Kidney (tissue), 14 donors: ENCODE results near the gene LDAH. TPM values are rescaled to one million over a fixed set of nuclear protein-coding genes. Genes with fewer than 3 reads are reported as not detected.
A peak's percentile ranks its signal among the peaks of the same experiment; 100 is the strongest.

Experiments used
- DNase-seq, 5 donors: peaks; one replicate each; pipeline ENCODE4 v3.0.0-alpha.2; 2013 to 2020
- FAIRE-seq: peaks from 2 replicates; lab custom pipeline; 2012; peaks lifted over from hg19 to GRCh38; lab: Jason Lieb, UNC
- H3K27ac ChIP-seq, 2 donors: one replicate each; pipeline ENCODE4 v1.7.0; 2013; ENCODE audit warnings: low read depth in 2 of 2, low read length in 2 of 2, inconsistent platforms in 1 of 2
- H3K27me3 ChIP-seq: one replicate; pipeline ENCODE4 v1.7.1; 2013; ENCODE audit warnings: low read length, inconsistent platforms; ENCODE audit not compliant: control insufficient read depth, insufficient read depth
- H3K36me3 ChIP-seq, 3 donors: one replicate each; pipeline versions ENCODE4 v1.7.0 to v1.7.1; 2013; ENCODE audit warnings: low read length in 3 of 3, control low read depth in 1 of 3, inconsistent platforms in 1 of 3; ENCODE audit not compliant: insufficient read depth in 3 of 3, control insufficient read depth in 2 of 3
- H3K4me1 ChIP-seq, 3 donors: one replicate each; pipeline versions ENCODE4 v1.7.0 to v1.7.1; 2013; ENCODE audit warnings: low read length in 3 of 3, inconsistent platforms in 1 of 3, low read depth in 1 of 3; ENCODE audit not compliant: control insufficient read depth in 2 of 3, insufficient read depth in 2 of 3
- H3K4me3 ChIP-seq, 3 donors: one replicate each; pipeline versions ENCODE4 v1.7.0 to v1.8.1; 2013; ENCODE audit warnings: low read length in 3 of 3, control low read depth in 1 of 3, inconsistent platforms in 1 of 3
- H3K9ac ChIP-seq, 3 donors: one replicate each; pipeline versions ENCODE4 v1.7.0 to v1.7.1; 2013; ENCODE audit warnings: low read length in 3 of 3, control low read depth in 1 of 3, inconsistent platforms in 1 of 3
- H3K9me3 ChIP-seq, 3 donors: one replicate each; pipeline versions ENCODE4 v1.7.0 to v1.7.1; 2013; ENCODE audit warnings: low read length in 3 of 3, control low read depth in 1 of 3, inconsistent platforms in 1 of 3; ENCODE audit not compliant: control insufficient read depth in 2 of 3, insufficient read depth in 1 of 3
- intact Hi-C: fragments of 100-400 bp; cut with DNase I; formaldehyde crosslinking; loops from one replicate; pipeline ENCODE4 v1.11.1; 2022
- polyA plus RNA-seq: library from polyadenylated mRNA; stranded (reverse); fragments of 350-450 nt; fragmentation: Illumina TruSeq; extraction: RNeasy Lipid Tissue Mini Kit (QIAGEN cat#74804); gene quantifications from one replicate; pipeline ENCODE4 v1.2.3, GENCODE V29; 2014; ENCODE audit warnings: low read depth, low replicate concordance; ENCODE audit not compliant: insufficient read depth
- total RNA-seq: library from RNA; stranded (reverse); fragmentation: NEBNext Ultra II Directional; extraction: Animal tissue kit (Norgen Biotek cat#: 25700); gene quantifications from one replicate; pipeline ENCODE4 v1.2.1, GENCODE V29; 2021
- TF ChIP-seq, protein P1 (sequence below): IDR thresholded peaks from 3 replicates; pipeline ENCODE4 v1.5.1; 2012; ENCODE audit warnings: mild to moderate bottlenecking, moderate library complexity, borderline replicate concordance; ENCODE audit not compliant: insufficient read depth; ENCODE audit errors: extremely low read depth
- donor health status: control.
- donor health status: control.
- donor health status: control.
- donor health status: control.
- donor health status: control.
- donor health status: DM: yes; HTN: yes; CAD: no.
- donor health status: Normal renal cell carcinoma (clear cell type).

LDAH gene
- total and polyA plus RNA-seq, 2 donors from 2014 or later: 15.5 to 20.4 TPM

DNA sequence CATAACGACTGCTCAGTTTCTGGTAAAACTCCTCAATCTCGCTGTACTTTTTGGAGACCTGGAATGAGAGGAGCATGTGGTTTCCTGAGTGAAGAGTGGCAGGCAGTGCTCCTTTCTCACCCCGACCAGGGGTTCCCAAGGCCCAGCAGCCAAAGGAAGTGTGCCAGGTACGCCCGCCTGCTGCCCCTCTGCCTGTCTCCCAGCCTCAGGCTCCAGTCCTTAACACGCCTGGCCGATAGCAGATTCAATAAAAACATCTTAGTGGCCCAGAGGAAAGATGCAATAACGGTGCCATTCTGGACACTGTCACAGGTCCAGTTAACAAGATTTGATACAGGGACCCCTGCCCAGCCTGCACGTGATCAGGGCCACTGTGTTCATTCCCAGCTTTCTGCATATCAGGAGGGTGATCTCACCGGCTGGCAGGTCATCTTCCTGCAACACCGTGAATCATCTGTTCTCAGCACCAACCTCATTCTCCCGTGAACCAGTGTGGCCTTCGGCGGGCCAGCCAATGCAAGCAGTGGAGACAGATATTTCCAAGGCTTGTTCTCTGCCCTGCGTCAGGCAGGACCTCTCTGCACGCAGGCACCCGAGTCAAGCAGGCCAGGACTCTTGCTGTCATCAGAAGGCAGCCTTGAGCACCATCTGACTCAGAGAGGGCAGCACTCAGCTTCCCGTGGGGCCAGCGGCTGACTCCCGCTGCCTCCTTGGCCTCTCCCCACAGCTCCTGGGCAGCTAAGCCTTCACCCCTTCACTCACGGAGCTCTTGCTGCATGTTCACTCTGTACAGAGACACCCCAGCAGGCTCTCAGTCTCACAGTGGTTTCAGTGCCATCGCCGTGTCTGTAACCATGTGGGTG is 181.5 kb downstream of the LDAH start:
- intact Hi-C loops: no loop called here
- Histone ChIP-seq H3K9me3 (no peaks in the 10 kb centered on the region), H3K27ac (peak overlapping the region in 1 of 2 donors; percentile 22), H3K27me3 (no peaks in the 10 kb centered on the region), H3K9ac (no peak overlapping the region), H3K36me3 (peaks cover 0 to 31% (median 12%) of the 10 kb centered on the region in 3 donors), H3K4me3 (no peak overlapping the region), H3K4me1 (peaks cover 0 to 9% (median under 1%) of the 10 kb centered on the region in 3 donors)
- TF ChIP-seq, protein P1, sequence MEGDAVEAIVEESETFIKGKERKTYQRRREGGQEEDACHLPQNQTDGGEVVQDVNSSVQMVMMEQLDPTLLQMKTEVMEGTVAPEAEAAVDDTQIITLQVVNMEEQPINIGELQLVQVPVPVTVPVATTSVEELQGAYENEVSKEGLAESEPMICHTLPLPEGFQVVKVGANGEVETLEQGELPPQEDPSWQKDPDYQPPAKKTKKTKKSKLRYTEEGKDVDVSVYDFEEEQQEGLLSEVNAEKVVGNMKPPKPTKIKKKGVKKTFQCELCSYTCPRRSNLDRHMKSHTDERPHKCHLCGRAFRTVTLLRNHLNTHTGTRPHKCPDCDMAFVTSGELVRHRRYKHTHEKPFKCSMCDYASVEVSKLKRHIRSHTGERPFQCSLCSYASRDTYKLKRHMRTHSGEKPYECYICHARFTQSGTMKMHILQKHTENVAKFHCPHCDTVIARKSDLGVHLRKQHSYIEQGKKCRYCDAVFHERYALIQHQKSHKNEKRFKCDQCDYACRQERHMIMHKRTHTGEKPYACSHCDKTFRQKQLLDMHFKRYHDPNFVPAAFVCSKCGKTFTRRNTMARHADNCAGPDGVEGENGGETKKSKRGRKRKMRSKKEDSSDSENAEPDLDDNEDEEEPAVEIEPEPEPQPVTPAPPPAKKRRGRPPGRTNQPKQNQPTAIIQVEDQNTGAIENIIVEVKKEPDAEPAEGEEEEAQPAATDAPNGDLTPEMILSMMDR: no peak
- FAIRE-seq: no peak
- peak in 1 of 5 donors; percentile 59 for DNase-seq

DNA sequence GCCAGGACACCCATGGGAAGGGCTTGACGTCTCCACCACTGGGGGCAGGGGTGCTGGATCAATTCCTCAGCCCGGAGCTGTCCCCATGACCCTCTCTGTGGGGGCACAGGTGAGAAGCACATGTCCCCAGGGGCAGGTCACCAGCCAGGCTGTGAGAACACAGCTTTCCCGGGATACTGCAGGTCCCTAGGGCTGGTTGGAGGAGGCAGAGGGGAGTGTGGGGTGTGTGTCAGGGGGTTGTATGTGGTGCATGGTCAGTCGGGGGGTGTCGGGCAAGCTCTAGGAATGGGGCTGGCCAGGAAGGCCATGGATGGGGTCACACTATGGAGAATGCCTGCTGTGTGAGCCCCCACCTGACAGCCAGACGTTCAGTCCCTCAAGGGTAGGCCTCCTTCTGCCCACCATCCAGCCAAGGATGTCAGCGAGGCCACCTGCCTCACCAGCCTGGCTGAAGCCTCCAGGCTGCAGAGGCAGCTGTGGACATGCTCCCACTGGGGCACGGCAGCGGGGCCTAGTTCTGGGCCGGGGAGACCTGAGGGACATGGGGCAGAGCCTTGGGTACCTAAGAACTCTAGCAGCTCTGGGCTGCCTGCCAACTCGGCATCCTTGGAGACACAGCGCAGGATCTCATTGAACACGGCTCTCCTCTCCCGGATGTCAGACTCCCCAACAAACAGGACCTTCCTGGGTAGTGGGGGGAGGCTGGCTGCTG is 182.3 kb downstream of the LDAH start:
- TF ChIP-seq, protein P1: no peak
- FAIRE-seq (no peak), DNase-seq (peak in 1 of 5 donors; percentile 72)
- H3K27ac ChIP-seq: peak overlapping the region in 1 of 2 donors; percentile 22
- H3K27me3 ChIP-seq: no peaks in the 10 kb centered on the region
- peaks cover 0 to 36% (median 12%) of the 10 kb centered on the region in 3 donors for H3K36me3 ChIP-seq
- no peaks in the 10 kb centered on the region for H3K9me3 ChIP-seq
- intact Hi-C loops: no loop called here
- H3K4me3 ChIP-seq: no peak overlapping the region
- peaks cover 0 to 12% (median 8%) of the 10 kb centered on the region in 3 donors for H3K4me1 ChIP-seq
- H3K9ac ChIP-seq: no peak overlapping the region

DNA sequence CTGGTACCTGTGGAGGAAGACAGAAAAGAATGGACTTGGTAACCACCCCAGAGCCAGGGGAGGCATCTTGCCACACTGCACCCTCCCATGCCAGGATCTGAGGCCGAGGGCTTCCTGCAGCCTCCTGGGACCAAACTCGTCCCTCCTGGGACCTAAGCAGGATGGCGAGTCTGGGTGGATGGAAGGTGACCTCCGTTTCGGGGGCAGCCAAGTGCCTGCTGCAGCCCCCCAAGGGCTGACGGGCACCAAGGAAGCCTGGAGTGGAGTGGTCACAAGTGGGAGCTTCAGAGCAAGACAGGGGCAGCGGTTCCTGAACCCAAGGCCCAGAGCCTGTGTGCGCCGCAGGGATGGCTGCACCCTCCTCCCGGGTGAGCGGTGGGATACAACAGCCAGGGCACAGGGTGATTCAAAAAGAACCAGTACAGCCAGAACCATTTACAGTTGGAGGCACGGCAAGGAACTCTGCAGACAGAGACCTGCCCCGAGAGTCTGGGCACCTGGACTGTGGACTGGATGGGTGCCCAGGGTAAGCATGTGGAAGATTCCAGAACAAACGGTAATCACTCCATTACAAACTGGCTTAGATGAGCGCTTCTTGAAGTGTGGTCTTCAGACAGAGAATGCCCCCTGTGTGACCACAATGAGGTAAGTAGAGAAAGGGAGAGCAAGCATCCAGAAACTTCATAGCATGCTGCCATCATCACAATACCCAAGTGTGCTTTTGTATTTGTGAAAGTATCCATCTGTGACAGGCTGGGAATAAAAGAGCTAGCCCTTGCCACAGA is 184.1 kb downstream of the LDAH start:
- H3K36me3 ChIP-seq: peaks cover 0 to 21% (median 6%) of the 10 kb centered on the region in 3 donors
- H3K9ac ChIP-seq: no peak overlapping the region
- DNase-seq (peak in 1 of 5 donors; percentile 54), FAIRE-seq (no peak)
- H3K4me3 ChIP-seq: no peak overlapping the region
- no peak overlapping the region for H3K27ac ChIP-seq
- H3K9me3 ChIP-seq: no peaks in the 10 kb centered on the region
- intact Hi-C loops: loop anchor here (5.0 kb wide), 1 partner anchor 197 kb away; no protein-coding TSS in a partner anchor
- TF ChIP-seq, protein P1: no peak
- no peaks in the 10 kb centered on the region for H3K27me3 ChIP-seq
- peaks cover 0 to 19% (median 19%) of the 10 kb centered on the region in 3 donors for H3K4me1 ChIP-seq
